ENCODE measurements around the gene CACNA2D2. TPM values are rescaled to one million over a fixed set of nuclear protein-coding genes. Genes with fewer than 3 reads are reported as not detected.

Gene CACNA2D2
- total and polyA plus RNA-seq, 7 donors, result 0.49 to 1.7 (median 1.1) TPM; not detected in 1

GRCh38 chr3:50406487-50406886 is 96.9 kb downstream of the CACNA2D2 start:
- 57 to 67% methylated on average over 1 of the region's 1 CpG for WGBS, 2 donors
- no peaks in the 10 kb centered on the region for H3K9me3 ChIP-seq
- intact Hi-C loops (cut with DNase I), result no loop called here
- TF ChIP-seq, protein P1, sequence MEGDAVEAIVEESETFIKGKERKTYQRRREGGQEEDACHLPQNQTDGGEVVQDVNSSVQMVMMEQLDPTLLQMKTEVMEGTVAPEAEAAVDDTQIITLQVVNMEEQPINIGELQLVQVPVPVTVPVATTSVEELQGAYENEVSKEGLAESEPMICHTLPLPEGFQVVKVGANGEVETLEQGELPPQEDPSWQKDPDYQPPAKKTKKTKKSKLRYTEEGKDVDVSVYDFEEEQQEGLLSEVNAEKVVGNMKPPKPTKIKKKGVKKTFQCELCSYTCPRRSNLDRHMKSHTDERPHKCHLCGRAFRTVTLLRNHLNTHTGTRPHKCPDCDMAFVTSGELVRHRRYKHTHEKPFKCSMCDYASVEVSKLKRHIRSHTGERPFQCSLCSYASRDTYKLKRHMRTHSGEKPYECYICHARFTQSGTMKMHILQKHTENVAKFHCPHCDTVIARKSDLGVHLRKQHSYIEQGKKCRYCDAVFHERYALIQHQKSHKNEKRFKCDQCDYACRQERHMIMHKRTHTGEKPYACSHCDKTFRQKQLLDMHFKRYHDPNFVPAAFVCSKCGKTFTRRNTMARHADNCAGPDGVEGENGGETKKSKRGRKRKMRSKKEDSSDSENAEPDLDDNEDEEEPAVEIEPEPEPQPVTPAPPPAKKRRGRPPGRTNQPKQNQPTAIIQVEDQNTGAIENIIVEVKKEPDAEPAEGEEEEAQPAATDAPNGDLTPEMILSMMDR (IDR thresholded peaks at IDR 0.05), result no peak
- TF ChIP-seq POLR2A (IDR thresholded peaks at IDR 0.05), result no peak
- TF ChIP-seq EP300 (IDR thresholded peaks at IDR 0.05), result no peak
- TF ChIP-seq POLR2AphosphoS5 (IDR thresholded peaks at IDR 0.05), result no peak
- no peaks in the 10 kb centered on the region for H3K4me1 ChIP-seq
- no peaks in the 10 kb centered on the region for H3K36me3 ChIP-seq
- H3K4me3 ChIP-seq, result no peak overlapping the region
- DNase-seq, result no peak
- H3K27ac ChIP-seq, result no peak overlapping the region
- H3K27me3 ChIP-seq, result no peaks in the 10 kb centered on the region

DNA sequence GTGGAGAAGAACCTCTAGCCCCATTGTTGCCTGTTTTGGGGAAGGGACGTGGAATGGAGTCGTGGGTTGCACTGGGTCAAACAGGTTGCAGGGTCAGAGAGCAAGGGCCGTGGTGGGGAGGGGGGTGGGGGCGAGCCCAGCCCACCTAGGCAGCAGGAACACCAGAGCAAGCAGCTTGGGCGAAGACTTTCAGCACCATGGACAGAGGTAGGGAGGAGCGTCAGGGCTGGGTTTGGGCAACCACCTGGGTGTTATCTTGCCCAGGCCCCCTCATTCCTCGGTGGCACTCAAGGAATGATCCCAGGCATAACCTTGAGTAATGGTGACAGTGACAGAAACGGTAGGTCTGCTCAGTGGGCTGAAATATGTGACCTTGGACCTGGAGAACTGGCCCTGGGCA is 98.2 kb downstream of the CACNA2D2 start:
- Histone ChIP-seq H3K27ac (no peak overlapping the region), H3K4me1 (no peaks in the 10 kb centered on the region), H3K27me3 (no peaks in the 10 kb centered on the region), H3K36me3 (no peaks in the 10 kb centered on the region), H3K4me3 (no peak overlapping the region), H3K9me3 (no peaks in the 10 kb centered on the region)
- DNase-seq, result no peak
- intact Hi-C loops (cut with DNase I), result no loop called here
- 17 to 23% methylated on average over 8 of the region's 8 CpGs for WGBS, 2 donors
- TF ChIP-seq, protein P1 (IDR thresholded peaks at IDR 0.05), result no peak
- TF ChIP-seq POLR2A (IDR thresholded peaks at IDR 0.05), result no peak
- TF ChIP-seq POLR2AphosphoS5 (IDR thresholded peaks at IDR 0.05), result no peak
- no peak for TF ChIP-seq EP300 (IDR thresholded peaks at IDR 0.05)

GRCh38 chr3:50401978-50402595 is 101.3 kb downstream of the CACNA2D2 start:
- TF ChIP-seq, protein P1 (IDR thresholded peaks at IDR 0.05), result no peak
- TF ChIP-seq EP300 (IDR thresholded peaks at IDR 0.05), result no peak
- TF ChIP-seq POLR2AphosphoS5 (IDR thresholded peaks at IDR 0.05), result no peak
- no peak for TF ChIP-seq POLR2A (IDR thresholded peaks at IDR 0.05)
- Histone ChIP-seq H3K4me1 (no peaks in the 10 kb centered on the region), H3K27me3 (no peaks in the 10 kb centered on the region), H3K9me3 (no peaks in the 10 kb centered on the region), H3K27ac (no peak overlapping the region), H3K4me3 (no peak overlapping the region), H3K36me3 (no peaks in the 10 kb centered on the region)
- no peak for DNase-seq
- intact Hi-C loops (cut with DNase I), result no loop called here
- WGBS, 2 donors, result 6 to 37% methylated on average over 5 of the region's 5 CpGs

- H3K4me3 ChIP-seq, result no peak overlapping the region
- TF ChIP-seq POLR2AphosphoS5 (IDR thresholded peaks at IDR 0.05), result no peak
- TF ChIP-seq POLR2A (IDR thresholded peaks at IDR 0.05), result no peak
- TF ChIP-seq EP300 (IDR thresholded peaks at IDR 0.05), result no peak
- TF ChIP-seq, protein P1 (IDR thresholded peaks at IDR 0.05), result no peak
- no peaks in the 10 kb centered on the region for H3K9me3 ChIP-seq
- 82 to 90% methylated on average over 10 of the region's 10 CpGs for WGBS, 2 donors
- no peak overlapping the region for H3K27ac ChIP-seq
- no peaks in the 10 kb centered on the region for H3K36me3 ChIP-seq
- no peaks in the 10 kb centered on the region for H3K4me1 ChIP-seq
- no peaks in the 10 kb centered on the region for H3K27me3 ChIP-seq
- no peak for DNase-seq
- intact Hi-C loops (cut with DNase I), result no loop called here
Measured at GRCh38 chr3:50396502-50396901, 106.9 kb downstream of the CACNA2D2 start.
